HUES64 (cell line): ENCODE data around the gene MYMX.

Source experiments
- H3K27ac ChIP-seq: 2 replicates; pipeline ENCODE4 v1.7.0; 2013; ENCODE audit warnings: low read depth, low read length, inconsistent platforms
- H3K27me3 ChIP-seq: 2 replicates; pipeline ENCODE4 v1.6.1; 2013; ENCODE audit warnings: mild to moderate bottlenecking, low read length; ENCODE audit not compliant: insufficient read depth
- H3K36me3 ChIP-seq: 2 replicates; pipeline ENCODE4 v1.6.1; 2013; ENCODE audit warnings: mild to moderate bottlenecking, low read length; ENCODE audit not compliant: insufficient read depth
- H3K4me1 ChIP-seq: 2 replicates; pipeline ENCODE4 v1.6.1; 2013; ENCODE audit warnings: mild to moderate bottlenecking, low read length, moderate library complexity; ENCODE audit not compliant: insufficient read depth
- H3K4me3 ChIP-seq: 2 replicates; pipeline ENCODE4 v1.5.1; 2013; ENCODE audit warnings: mild to moderate bottlenecking, low read length, moderate library complexity
- H3K9ac ChIP-seq: 2 replicates; pipeline ENCODE4 v1.6.1; 2013; ENCODE audit warnings: mild to moderate bottlenecking, low read depth, low read length
- H3K9me3 ChIP-seq: 2 replicates; pipeline ENCODE4 v1.6.1; 2013; ENCODE audit warnings: low read depth, low read length; ENCODE audit not compliant: insufficient read depth
- WGBS: fragments of 150-250, 120-280 bp; methylation state at CpG from one replicate; pipeline ENCODE4 v1.1.7; 2013; ENCODE audit warnings: missing lambda C conversion rate; 5-methylcytosine and 5-hydroxymethylcytosine counted together

Gene MYMX

GRCh38 chr6:44255871-44256774 lies 39.4 kb downstream of the MYMX start:
- H3K36me3 ChIP-seq: peaks cover 72% of the 10 kb centered on the region
- H3K4me1 ChIP-seq: peaks cover 10% of the 10 kb centered on the region; the same call in 1 of the 2 replicates
- H3K9ac ChIP-seq: peak overlapping the region; percentile 94
- no peaks in the 10 kb centered on the region for H3K27me3 ChIP-seq
- H3K27ac ChIP-seq: peak overlapping the region; percentile 94
- WGBS: 30% methylated on average over 15 of the region's 15 CpGs
- H3K9me3 ChIP-seq: no peaks in the 10 kb centered on the region
- peak overlapping the region; percentile 92 for H3K4me3 ChIP-seq

DNA sequence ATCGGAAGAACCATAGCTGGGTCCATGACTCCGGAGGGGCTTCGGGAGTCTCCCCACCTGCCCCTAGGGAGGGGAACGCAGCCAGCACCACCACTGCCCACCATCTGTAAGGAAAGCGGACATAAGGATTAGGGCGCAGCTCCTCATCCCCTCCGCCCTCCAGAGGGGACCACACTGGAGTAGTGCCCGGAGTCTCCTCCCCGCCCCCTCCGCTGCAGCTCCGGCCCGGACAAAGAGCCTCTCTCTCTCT lies 40.0 kb downstream of the MYMX start:
- H3K4me1 ChIP-seq: peaks cover 10% of the 10 kb centered on the region; the same call in 1 of the 2 replicates
- peak overlapping the region; percentile 94 for H3K27ac ChIP-seq
- peak overlapping the region; percentile 94 for H3K9ac ChIP-seq
- 1% methylated on average over 12 of the region's 12 CpGs for WGBS
- peaks cover 69% of the 10 kb centered on the region for H3K36me3 ChIP-seq
- H3K4me3 ChIP-seq: peak overlapping the region; percentile 92
- H3K9me3 ChIP-seq: no peaks in the 10 kb centered on the region
- no peaks in the 10 kb centered on the region for H3K27me3 ChIP-seq

GRCh38 chr6:44257025-44257752 lies 40.5 kb downstream of the MYMX start, which contains the start of gene SLC35B2:
SLC35B2 (minus strand) TSS chr6:44257528; CDS start chr6:44257410, 118 bp downstream.
- under 1% methylated on average over 80 of the region's 80 CpGs for WGBS
- H3K4me1 ChIP-seq: peaks cover 10% of the 10 kb centered on the region; the same call in 1 of the 2 replicates
- H3K4me3 ChIP-seq: peak within 1 kb of the TSS; percentile 92
- H3K36me3 ChIP-seq: peaks cover 65% of the 10 kb centered on the region
- H3K27ac ChIP-seq: peak within 1 kb of the TSS; percentile 94
- H3K9ac ChIP-seq: peak within 1 kb of the TSS; percentile 94
- H3K9me3 ChIP-seq: no peaks in the 10 kb centered on the region
- H3K27me3 ChIP-seq: no peaks in the 10 kb centered on the region

DNA sequence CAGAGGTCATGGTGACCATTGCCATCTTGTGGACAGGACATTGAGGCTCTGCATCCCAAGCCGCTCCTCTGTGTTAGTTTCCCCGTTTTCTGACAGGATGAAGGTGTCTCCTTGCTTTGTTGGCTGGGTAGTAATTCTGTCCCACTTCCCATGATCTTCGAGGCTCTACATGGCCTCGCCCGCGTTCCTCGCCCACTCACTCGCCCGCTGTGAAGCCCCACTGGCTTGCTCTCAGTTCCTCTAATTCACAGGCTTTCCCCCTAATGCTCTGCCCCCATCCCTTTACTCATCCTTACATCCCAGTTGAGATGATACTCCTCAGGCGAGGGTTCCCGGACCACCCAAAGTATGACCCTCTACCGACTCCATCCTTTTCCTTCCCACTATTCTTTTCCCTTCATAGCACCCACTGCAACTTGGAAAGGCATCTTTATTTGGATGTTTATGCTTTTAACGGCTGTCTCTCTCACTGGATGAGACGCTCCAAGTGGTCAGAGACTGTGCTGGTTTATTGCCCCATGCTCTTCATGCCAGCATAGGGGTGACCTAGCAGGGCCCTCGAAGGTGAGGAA lies 41.1 kb downstream of the MYMX start:
- no peaks in the 10 kb centered on the region for H3K27me3 ChIP-seq
- peaks cover 58% of the 10 kb centered on the region for H3K36me3 ChIP-seq
- peak overlapping the region; percentile 92 for H3K4me3 ChIP-seq
- no peaks in the 10 kb centered on the region for H3K9me3 ChIP-seq
- peak overlapping the region; percentile 94 for H3K9ac ChIP-seq
- H3K4me1 ChIP-seq: peaks cover 16% of the 10 kb centered on the region; the same call in 1 of the 2 replicates
- peak overlapping the region; percentile 94; the same call in 1 of the 2 replicates for H3K27ac ChIP-seq
- 43% methylated on average over 15 of the region's 15 CpGs for WGBS

- peaks cover 22% of the 10 kb centered on the region; the same call in 1 of the 2 replicates for H3K4me1 ChIP-seq
- H3K9ac ChIP-seq: no peak overlapping the region
- no peaks in the 10 kb centered on the region for H3K27me3 ChIP-seq
- H3K9me3 ChIP-seq: no peaks in the 10 kb centered on the region
- no peak overlapping the region for H3K27ac ChIP-seq
- 89% methylated on average over 9 of the region's 9 CpGs for WGBS
- H3K36me3 ChIP-seq: peaks cover 53% of the 10 kb centered on the region
- H3K4me3 ChIP-seq: 0 out of 2 replicates have a peak overlapping the region, but pooled peaks have one; percentile 92
These were observed 41.7 kb downstream of the MYMX start for GRCh38 chr6:44258325-44258863.

- peaks cover 47% of the 10 kb centered on the region for H3K36me3 ChIP-seq
- no peak overlapping the region for H3K4me3 ChIP-seq
- peaks cover 27% of the 10 kb centered on the region for H3K4me1 ChIP-seq
- H3K27ac ChIP-seq: no peak overlapping the region
- no peaks in the 10 kb centered on the region for H3K9me3 ChIP-seq
- H3K9ac ChIP-seq: no peak overlapping the region
- H3K27me3 ChIP-seq: no peaks in the 10 kb centered on the region
- WGBS: 97% methylated on average over 3 of the region's 3 CpGs
These were observed 42.2 kb downstream of the MYMX start for GRCh38 chr6:44258921-44259320.

DNA sequence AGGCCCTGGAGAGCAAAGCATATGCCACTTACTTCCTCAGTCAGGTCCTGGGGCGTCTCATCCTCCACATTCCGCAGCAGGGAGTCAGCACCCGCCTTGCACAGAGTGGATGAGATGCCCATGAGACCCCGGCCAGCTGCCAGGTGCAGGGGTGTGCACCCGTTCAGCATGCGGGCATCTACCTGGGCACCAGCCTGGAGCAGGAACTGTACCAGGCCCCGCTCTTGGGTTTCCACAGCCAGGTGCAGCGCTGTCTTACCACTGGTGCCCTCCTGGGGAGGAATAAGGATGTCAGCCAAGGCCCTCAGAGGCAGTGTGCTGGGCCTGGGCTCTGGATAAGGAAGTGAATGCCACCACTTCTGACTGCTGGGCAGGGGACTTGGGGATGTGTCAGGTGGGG lies 43.3 kb downstream of the MYMX start:
- Histone ChIP-seq H3K27me3 (peaks cover 5% of the 10 kb centered on the region), H3K4me3 (no peak overlapping the region), H3K9ac (no peak overlapping the region), H3K4me1 (peaks cover 34% of the 10 kb centered on the region), H3K36me3 (peaks cover 36% of the 10 kb centered on the region), H3K9me3 (no peaks in the 10 kb centered on the region), H3K27ac (no peak overlapping the region)
- 93% methylated on average over 8 of the region's 8 CpGs for WGBS

DNA sequence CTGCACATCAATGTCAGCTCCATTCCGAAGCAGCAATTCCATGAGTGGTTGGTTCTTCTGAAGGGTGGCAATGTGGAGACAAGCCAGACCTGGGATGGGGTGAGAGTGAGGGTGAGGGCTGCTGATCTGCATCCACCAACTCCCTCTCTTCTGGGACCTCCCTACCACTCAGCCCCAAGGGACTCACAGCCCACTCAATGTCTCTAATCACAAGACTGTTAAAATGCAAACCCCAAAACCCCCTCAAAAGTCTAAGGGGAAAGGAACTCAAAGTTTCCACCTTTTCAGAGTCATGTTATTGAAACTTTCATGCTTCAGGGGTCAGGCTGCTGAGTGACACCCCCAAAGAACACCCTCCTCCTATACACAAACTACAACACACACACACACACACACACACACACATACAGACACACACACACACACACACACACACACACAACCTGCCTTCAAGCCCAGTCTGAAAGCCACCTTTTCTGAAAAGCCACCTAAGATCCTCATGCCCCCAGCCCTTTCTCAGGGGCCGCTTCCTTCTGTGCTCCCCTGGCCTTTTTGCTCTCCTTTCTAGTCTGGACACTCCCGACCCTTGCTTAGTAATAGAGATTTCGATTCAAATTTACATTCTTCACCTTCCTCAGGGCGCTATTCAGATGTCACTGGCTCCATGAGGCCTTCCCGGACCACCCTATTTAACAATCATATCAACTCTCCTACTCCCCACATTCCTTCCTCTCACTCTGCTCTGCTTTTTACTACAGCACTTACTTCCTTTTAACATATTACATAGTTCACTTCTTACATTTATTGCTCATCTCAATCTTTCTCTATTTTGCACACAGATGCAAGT lies 43.9 kb downstream of the MYMX start:
- Histone ChIP-seq H3K9me3 (no peaks in the 10 kb centered on the region), H3K27me3 (peaks cover 6% of the 10 kb centered on the region), H3K9ac (no peak overlapping the region), H3K36me3 (peaks cover 30% of the 10 kb centered on the region), H3K4me1 (peaks cover 31% of the 10 kb centered on the region), H3K4me3 (no peak overlapping the region), H3K27ac (no peak overlapping the region)
- 96% methylated on average over 6 of the region's 6 CpGs for WGBS

DNA sequence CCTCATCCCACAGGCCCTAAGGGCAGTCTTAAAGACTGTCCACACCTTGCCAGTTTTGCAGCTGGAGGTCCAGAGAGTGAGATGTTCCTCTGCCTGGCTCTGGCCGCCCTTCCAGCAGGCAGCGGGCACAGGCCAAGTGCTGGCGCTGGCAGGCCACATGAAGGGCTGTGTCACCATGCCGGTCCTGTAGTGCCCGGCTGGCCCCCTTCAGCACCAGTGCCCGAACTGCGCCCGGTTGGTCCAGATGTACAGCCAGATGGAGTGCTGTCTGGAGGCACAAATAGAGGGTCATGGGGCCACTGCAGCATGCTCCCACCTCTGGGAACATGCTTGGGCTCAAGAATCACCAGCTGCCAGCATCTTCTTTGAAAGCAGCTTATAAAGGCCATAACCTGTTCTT lies 44.9 kb downstream of the MYMX start:
- 98% methylated on average over 8 of the region's 8 CpGs for WGBS
- H3K4me3 ChIP-seq: no peak overlapping the region
- peaks cover 27% of the 10 kb centered on the region for H3K36me3 ChIP-seq
- no peak overlapping the region for H3K9ac ChIP-seq
- no peaks in the 10 kb centered on the region for H3K9me3 ChIP-seq
- peaks cover 28% of the 10 kb centered on the region for H3K4me1 ChIP-seq
- peaks cover 6% of the 10 kb centered on the region for H3K27me3 ChIP-seq
- H3K27ac ChIP-seq: no peak overlapping the region
